Activated T-cell treated with anti-CD3 and anti-CD28 coated beads for 4 hours (primary cell): ENCODE data around the gene DHRS11.
"Not testable (repeated sequence)": the region's sequence is repeated elsewhere in the genome, so short reads cannot be mapped to it uniquely, and the experiment has no call there.

ENCODE experiments used
- DNase-seq: peaks from one replicate; pipeline ENCODE4 v3.0.0-alpha.2; 2020

DHRS11 gene

GRCh38 chr17:36594626-36595401 lies 3.1 kb downstream of the DHRS11 start:
- no peak for DNase-seq

GRCh38 chr17:36597226-36597625 lies 5.5 kb downstream of the DHRS11 start:
- DNase-seq: no peak

- DNase-seq: no peak
Observed at GRCh38 chr17:36597866-36598777, 6.4 kb downstream of the DHRS11 start.

- no peak for DNase-seq
Observed at GRCh38 chr17:36598951-36599401, 7.3 kb downstream of the DHRS11 start.

GRCh38 chr17:36599546-36600250 lies 8.0 kb downstream of the DHRS11 start:
- DNase-seq: no peak

GRCh38 chr17:36600465-36600864 lies 8.8 kb downstream of the DHRS11 start:
- DNase-seq: no peak

- DNase-seq: no peak
Observed at GRCh38 chr17:36600936-36601302, 9.2 kb downstream of the DHRS11 start.

- peak; percentile 91 for DNase-seq
Observed at GRCh38 chr17:36601303-36602029, 9.8 kb downstream of the DHRS11 start, which contains the start of gene MRM1. MRM1 (plus strand) TSS chr17:36601583; CDS start chr17:36601811, 228 bp downstream.

- no peak for DNase-seq
Observed at GRCh38 chr17:36602030-36602748, 10.5 kb downstream of the DHRS11 start.

GRCh38 chr17:36602924-36603384 lies 11.3 kb downstream of the DHRS11 start:
- DNase-seq: peak; percentile 63

- not testable (repeated sequence) for DNase-seq
Observed at GRCh38 chr17:36605028-36605427, 13.3 kb downstream of the DHRS11 start.

- DNase-seq: no peak
Observed at GRCh38 chr17:36608280-36608679, 16.6 kb downstream of the DHRS11 start.

GRCh38 chr17:36608794-36609497 lies 17.3 kb downstream of the DHRS11 start:
- DNase-seq: no peak

- no peak for DNase-seq
Observed at GRCh38 chr17:36609498-36609862, 17.8 kb downstream of the DHRS11 start.

- no peak for DNase-seq
Observed at GRCh38 chr17:36610474-36610873, 18.8 kb downstream of the DHRS11 start.

GRCh38 chr17:36611345-36612072 lies 19.8 kb downstream of the DHRS11 start:
- no peak for DNase-seq

GRCh38 chr17:36612323-36612722 lies 20.6 kb downstream of the DHRS11 start:
- no peak for DNase-seq

- DNase-seq: no peak
Observed at GRCh38 chr17:36613155-36613554, 21.5 kb downstream of the DHRS11 start.

GRCh38 chr17:36614081-36614480 lies 22.4 kb downstream of the DHRS11 start:
- no peak for DNase-seq

- DNase-seq: no peak
Observed at GRCh38 chr17:36614933-36615332, 23.3 kb downstream of the DHRS11 start.
